K562 (cell line): ENCODE results near the gene PLCB3. TPM values are rescaled to one million over a fixed set of nuclear protein-coding genes. Genes with fewer than 3 reads are reported as not detected.

Experiments used
- FOXJ2 ChIP-seq: fragments of 200-800 bp; sonication (Bioruptor generic); IDR thresholded peaks from 2 replicates; pipeline ENCODE4 v1.6.1; 2016; ENCODE audit warnings: missing genetic modification characterization, missing compliant biosample characterization
- HNRNPUL1 ChIP-seq: fragments of 200-400 bp; formaldehyde crosslinking; IDR thresholded peaks from 2 replicates; pipeline ENCODE4 v1.6.1; 2017; ENCODE audit warnings: low read length
- MYC ChIP-seq, 2 experiments: fragments of 250-450 bp in 1 of 2; sonication (Bioruptor Pico) in 1 of 2; IDR thresholded peaks; 2 replicates each; pipeline versions ENCODE4 v1.5.1 to v1.6.1; 2012 to 2021; ENCODE audit warnings: low read depth in 2 of 2, borderline replicate concordance in 1 of 2, improper control_type of control experiment in 1 of 2, low read length in 1 of 2, mild to moderate bottlenecking in 1 of 2, moderate library complexity in 1 of 2
- NFYB ChIP-seq: IDR thresholded peaks from 2 replicates; pipeline ENCODE4 v1.6.1; 2011; ENCODE audit warnings: mild to moderate bottlenecking, moderate library complexity; ENCODE audit not compliant: insufficient read length; ENCODE audit errors: extremely low read depth
- NR2C1 ChIP-seq, 2 experiments: fragments of 450-650 bp; IDR thresholded peaks; 2 replicates each; pipeline ENCODE4 v1.6.1; 2017; ENCODE audit warnings: mild to moderate bottlenecking in 2 of 2, antibody characterized with exemption in 1 of 2, inconsistent platforms in 1 of 2, missing compliant biosample characterization in 1 of 2, missing genetic modification characterization in 1 of 2
- PTBP1 ChIP-seq: fragments of 200-400 bp; formaldehyde crosslinking; IDR thresholded peaks from 2 replicates; pipeline ENCODE4 v1.6.1; 2017; ENCODE audit warnings: low read depth, low read length
- RFX7 ChIP-seq: fragments of 250-450 bp; sonication (Bioruptor Pico); IDR thresholded peaks from 2 replicates; pipeline ENCODE4 v1.5.1; 2021; ENCODE audit warnings: mild to moderate bottlenecking
- XRCC3 ChIP-seq: fragments of 450-650 bp; IDR thresholded peaks from 2 replicates; pipeline ENCODE4 v1.6.1; 2017; ENCODE audit warnings: mild to moderate bottlenecking, moderate library complexity
- ZNF140 ChIP-seq: fragments of 250-450 bp; sonication (Bioruptor Pico); IDR thresholded peaks from 2 replicates; pipeline ENCODE4 v1.8.0; 2021; ENCODE audit warnings: moderate library complexity, mild to moderate bottlenecking, inconsistent platforms
- ZNF444 ChIP-seq: fragments of 250-450 bp; sonication (Bioruptor Pico); IDR thresholded peaks from 2 replicates; pipeline ENCODE4 v1.4.0; 2020; ENCODE audit warnings: mild to moderate bottlenecking, moderate library complexity
- ZNF551 ChIP-seq: fragments of 250-450 bp; sonication (Bioruptor Pico); IDR thresholded peaks from 2 replicates; pipeline ENCODE4 v1.5.0; 2021; ENCODE audit warnings: mild to moderate bottlenecking, moderate library complexity
- polyA plus RNA-seq, 8 experiments: library from polyadenylated mRNA; depleted of rRNA in 4 of 8; stranded (reverse) in 5 of 8; unstranded in 3 of 8; fragments of >200 nt; fragmentation: Nextera tagmentation in 2 of 8; fragmentation: Illumina TruSeq in 1 of 8; extraction: Ambion mirVana in 2 of 8; extraction: Trizol in 1 of 8; gene quantifications; 2 replicates each; pipeline versions ENCODE4 v1.2.1 to v1.2.3, GENCODE V29; 2011 to 2014; ENCODE audit warnings: inconsistent platforms in 1 of 8, missing spikeins in 1 of 8
- total RNA-seq, 7 experiments: library from RNA; depleted of rRNA in 6 of 7; stranded (reverse); fragments of >200 nt in 6 of 7; fragmentation: Illumina TruSeq in 2 of 7; extraction: Trizol in 2 of 7; gene quantifications; 2 replicates each; pipeline versions ENCODE4 v1.2.1 to v1.2.3, GENCODE V29; 2011 to 2021; ENCODE audit warnings: low replicate concordance in 1 of 7
- TF ChIP-seq, protein P1 (sequence below): sonication (generic); formaldehyde crosslinking; IDR thresholded peaks from 2 replicates; pipeline ENCODE4 v1.8.0; 2022; ENCODE audit warnings: mild to moderate bottlenecking, missing genetic modification reagents
- TF ChIP-seq, protein P2 (sequence below): sonication (generic); formaldehyde crosslinking; IDR thresholded peaks from 2 replicates; pipeline ENCODE4 v1.8.0; 2022; ENCODE audit warnings: mild to moderate bottlenecking, missing genetic modification reagents
- TF ChIP-seq, protein P3 (sequence below): sonication (generic); formaldehyde crosslinking; IDR thresholded peaks from 2 replicates; pipeline ENCODE4 v1.8.1; 2023; ENCODE audit warnings: missing genetic modification reagents, mild to moderate bottlenecking, borderline replicate concordance
- TF ChIP-seq, protein P4 (sequence below): fragments of 450-650 bp; formaldehyde crosslinking; IDR thresholded peaks from 2 replicates; pipeline ENCODE4 v1.4.0; 2020; ENCODE audit warnings: mild to moderate bottlenecking, moderate library complexity
- TF ChIP-seq, protein P5 (sequence below): IDR thresholded peaks from 2 replicates; pipeline ENCODE4 v1.6.1; 2014; ENCODE audit warnings: antibody characterized with exemption

The PLCB3 gene
- total and polyA plus RNA-seq, 9 of the 15 experiments (the other 6 are each of a cell fraction or from before 2014, with no cell fraction given) = 0.31 to 44.8 (median 14.6) TPM

DNA sequence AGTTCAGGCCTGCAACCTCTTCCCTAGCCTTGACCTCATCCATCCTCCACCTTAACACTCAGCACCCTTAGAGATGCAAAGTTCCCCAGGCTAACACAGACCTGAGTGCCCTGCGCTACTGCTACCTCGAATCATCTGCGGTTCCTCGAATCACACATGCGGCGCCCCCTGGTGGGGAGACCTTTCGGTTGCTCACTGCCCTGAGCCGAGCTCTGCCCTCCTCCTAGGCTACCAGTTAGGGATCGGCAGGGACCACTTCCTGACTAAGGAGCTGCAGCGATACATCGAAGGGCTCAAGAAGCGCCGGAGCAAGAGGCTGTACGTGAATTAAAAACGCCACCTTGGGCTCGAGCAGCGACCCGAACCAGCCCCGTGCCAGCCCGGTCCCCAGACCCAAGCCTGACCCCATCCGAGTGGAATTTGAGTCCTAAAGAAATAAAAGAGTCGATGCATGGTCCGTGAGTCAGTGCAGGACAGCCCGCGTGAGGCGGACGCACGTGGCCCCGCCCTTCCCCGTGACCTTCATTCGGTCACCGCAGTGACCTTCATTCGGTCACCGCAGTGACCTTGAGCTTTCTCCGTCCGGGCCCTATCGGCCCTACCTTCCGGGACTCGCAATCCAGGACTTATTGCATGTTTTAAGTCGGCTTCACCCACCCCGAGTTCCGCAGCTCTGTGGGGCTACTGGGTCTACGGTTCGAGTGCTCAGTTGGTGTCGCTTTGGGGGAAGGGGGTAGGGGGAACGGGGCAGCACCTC is 53.2 kb downstream of the PLCB3 start (continued):
- TF ChIP-seq NR2C1 (IDR thresholded peaks at IDR 0.05) (peak; percentile 80), NR2C1 (tag; IDR thresholded peaks at IDR 0.05) (peak; percentile 85), MYC (IDR thresholded peaks at IDR 0.05; ENCODE audit: low read depth, low read length) (peak; percentile 94), MYC (CRISPR knock-in tag; IDR thresholded peaks at IDR 0.05; ENCODE audit: borderline replicate concordance, low read depth) (peak; percentile 91; the same call in 1 of the 2 replicates), RFX7 (CRISPR knock-in tag) (peak; percentile 56; the same call in 1 of the 2 replicates), ZNF140 (CRISPR knock-in tag) (no peak), ZNF444 (no peak), NFYB (no peak), HNRNPUL1 (no peak), FOXJ2 (tag) (no peak), XRCC3 (no peak), PTBP1 (no peak), ZNF551 (CRISPR knock-in tag) (no peak)
- TF ChIP-seq, protein P1, sequence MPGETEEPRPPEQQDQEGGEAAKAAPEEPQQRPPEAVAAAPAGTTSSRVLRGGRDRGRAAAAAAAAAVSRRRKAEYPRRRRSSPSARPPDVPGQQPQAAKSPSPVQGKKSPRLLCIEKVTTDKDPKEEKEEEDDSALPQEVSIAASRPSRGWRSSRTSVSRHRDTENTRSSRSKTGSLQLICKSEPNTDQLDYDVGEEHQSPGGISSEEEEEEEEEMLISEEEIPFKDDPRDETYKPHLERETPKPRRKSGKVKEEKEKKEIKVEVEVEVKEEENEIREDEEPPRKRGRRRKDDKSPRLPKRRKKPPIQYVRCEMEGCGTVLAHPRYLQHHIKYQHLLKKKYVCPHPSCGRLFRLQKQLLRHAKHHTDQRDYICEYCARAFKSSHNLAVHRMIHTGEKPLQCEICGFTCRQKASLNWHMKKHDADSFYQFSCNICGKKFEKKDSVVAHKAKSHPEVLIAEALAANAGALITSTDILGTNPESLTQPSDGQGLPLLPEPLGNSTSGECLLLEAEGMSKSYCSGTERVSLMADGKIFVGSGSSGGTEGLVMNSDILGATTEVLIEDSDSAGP (CRISPR knock-in tag) = peak; percentile 71; the same call in 1 of the 2 replicates
- TF ChIP-seq, protein P2, sequence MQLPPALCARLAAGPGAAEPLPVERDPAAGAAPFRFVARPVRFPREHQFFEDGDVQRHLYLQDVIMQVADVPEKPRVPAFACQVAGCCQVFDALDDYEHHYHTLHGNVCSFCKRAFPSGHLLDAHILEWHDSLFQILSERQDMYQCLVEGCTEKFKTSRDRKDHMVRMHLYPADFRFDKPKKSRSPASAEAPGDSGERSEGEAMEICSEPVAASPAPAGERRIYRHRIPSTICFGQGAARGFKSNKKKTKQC (CRISPR knock-in tag) = peak; percentile 80
- TF ChIP-seq, protein P3, sequence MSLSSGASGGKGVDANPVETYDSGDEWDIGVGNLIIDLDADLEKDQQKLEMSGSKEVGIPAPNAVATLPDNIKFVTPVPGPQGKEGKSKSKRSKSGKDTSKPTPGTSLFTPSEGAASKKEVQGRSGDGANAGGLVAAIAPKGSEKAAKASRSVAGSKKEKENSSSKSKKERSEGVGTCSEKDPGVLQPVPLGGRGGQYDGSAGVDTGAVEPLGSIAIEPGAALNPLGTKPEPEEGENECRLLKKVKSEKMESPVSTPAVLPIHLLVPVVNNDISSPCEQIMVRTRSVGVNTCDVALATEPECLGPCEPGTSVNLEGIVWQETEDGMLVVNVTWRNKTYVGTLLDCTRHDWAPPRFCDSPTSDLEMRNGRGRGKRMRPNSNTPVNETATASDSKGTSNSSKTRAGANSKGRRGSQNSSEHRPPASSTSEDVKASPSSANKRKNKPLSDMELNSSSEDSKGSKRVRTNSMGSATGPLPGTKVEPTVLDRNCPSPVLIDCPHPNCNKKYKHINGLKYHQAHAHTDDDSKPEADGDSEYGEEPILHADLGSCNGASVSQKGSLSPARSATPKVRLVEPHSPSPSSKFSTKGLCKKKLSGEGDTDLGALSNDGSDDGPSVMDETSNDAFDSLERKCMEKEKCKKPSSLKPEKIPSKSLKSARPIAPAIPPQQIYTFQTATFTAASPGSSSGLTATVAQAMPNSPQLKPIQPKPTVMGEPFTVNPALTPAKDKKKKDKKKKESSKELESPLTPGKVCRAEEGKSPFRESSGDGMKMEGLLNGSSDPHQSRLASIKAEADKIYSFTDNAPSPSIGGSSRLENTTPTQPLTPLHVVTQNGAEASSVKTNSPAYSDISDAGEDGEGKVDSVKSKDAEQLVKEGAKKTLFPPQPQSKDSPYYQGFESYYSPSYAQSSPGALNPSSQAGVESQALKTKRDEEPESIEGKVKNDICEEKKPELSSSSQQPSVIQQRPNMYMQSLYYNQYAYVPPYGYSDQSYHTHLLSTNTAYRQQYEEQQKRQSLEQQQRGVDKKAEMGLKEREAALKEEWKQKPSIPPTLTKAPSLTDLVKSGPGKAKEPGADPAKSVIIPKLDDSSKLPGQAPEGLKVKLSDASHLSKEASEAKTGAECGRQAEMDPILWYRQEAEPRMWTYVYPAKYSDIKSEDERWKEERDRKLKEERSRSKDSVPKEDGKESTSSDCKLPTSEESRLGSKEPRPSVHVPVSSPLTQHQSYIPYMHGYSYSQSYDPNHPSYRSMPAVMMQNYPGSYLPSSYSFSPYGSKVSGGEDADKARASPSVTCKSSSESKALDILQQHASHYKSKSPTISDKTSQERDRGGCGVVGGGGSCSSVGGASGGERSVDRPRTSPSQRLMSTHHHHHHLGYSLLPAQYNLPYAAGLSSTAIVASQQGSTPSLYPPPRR (CRISPR knock-in tag) = 0 out of 2 replicates have a peak, but pooled peaks have one; percentile 7
- TF ChIP-seq, protein P4, sequence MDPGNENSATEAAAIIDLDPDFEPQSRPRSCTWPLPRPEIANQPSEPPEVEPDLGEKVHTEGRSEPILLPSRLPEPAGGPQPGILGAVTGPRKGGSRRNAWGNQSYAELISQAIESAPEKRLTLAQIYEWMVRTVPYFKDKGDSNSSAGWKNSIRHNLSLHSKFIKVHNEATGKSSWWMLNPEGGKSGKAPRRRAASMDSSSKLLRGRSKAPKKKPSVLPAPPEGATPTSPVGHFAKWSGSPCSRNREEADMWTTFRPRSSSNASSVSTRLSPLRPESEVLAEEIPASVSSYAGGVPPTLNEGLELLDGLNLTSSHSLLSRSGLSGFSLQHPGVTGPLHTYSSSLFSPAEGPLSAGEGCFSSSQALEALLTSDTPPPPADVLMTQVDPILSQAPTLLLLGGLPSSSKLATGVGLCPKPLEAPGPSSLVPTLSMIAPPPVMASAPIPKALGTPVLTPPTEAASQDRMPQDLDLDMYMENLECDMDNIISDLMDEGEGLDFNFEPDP (CRISPR knock-in tag) = no peak
- TF ChIP-seq, protein P5, sequence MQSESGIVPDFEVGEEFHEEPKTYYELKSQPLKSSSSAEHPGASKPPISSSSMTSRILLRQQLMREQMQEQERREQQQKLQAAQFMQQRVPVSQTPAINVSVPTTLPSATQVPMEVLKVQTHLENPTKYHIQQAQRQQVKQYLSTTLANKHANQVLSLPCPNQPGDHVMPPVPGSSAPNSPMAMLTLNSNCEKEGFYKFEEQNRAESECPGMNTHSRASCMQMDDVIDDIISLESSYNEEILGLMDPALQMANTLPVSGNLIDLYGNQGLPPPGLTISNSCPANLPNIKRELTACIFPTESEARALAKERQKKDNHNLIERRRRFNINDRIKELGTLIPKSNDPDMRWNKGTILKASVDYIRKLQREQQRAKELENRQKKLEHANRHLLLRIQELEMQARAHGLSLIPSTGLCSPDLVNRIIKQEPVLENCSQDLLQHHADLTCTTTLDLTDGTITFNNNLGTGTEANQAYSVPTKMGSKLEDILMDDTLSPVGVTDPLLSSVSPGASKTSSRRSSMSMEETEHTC = peak; percentile 62; the same call in 1 of the 2 replicates
